ENCODE data around the gene ATP1A4.
"Not testable (repeated sequence)": the region's sequence is repeated elsewhere in the genome, so short reads cannot be mapped to it uniquely, and the experiment has no call there.

Gene ATP1A4

DNA sequence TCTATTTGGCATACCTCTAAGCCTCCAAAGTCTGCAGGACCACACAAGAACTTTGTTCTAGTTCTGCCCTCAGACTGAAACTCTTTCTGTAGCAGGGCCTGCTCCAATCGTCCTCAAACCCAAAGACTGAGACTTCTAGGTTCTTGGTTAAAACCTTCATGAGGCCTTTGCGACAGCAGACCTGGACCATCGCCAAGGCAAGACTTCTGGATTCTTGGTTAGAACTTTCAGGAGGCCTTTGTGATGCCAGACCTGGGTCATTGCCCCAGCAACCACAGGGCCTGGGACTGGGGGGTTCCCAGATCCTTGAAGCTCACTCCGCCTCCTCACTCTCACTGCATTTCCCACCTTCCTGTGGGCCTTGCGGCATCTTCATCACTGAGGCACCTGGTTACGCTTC, at the start of gene ATP1A4:
Gene ATP1A4 (plus strand): TSS at position 301 of the 400 bp plus-strand sequence. CDS start 438 bp downstream, outside the sequence.
- no peak for DNase-seq (ENCODE audit: low read depth)

DNA sequence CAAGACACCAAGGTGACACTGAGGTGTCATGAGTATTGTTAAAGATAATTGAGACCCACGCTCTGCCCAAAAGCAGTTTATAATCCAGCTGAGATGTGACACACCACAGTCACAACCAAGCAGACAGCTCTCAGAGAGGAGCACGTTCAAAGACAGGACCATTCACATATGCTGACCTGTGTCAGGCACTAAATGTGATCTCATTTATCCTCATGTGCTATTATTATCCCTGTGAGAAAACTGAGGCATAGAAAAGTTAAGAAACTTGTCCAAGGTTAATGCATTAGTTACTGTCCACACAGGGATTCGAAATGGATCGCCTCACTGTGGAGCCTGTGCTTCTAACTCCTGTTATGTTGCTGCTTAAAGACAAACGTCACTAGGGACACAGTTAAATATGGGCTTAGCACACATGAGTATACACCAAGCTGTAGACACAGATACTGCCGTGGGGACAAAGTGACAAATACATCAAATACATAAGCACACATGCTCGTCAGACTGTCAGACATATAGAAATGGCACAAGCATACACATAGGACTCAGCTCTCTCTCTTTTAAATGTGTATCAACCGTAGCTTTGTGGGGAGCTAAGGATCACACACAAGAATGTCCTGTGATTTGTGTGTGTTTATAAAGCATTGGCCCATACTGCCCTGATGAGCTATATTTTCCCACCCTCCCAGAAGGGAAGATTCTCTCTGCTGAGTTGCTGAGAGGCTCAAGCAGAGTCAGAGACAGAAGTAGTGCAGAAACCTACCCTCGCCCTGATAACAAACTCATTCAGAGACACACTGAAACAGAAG, 49.5 kb upstream of the ATP1A4 start:
- no peak for DNase-seq (ENCODE audit: low read depth)

DNA sequence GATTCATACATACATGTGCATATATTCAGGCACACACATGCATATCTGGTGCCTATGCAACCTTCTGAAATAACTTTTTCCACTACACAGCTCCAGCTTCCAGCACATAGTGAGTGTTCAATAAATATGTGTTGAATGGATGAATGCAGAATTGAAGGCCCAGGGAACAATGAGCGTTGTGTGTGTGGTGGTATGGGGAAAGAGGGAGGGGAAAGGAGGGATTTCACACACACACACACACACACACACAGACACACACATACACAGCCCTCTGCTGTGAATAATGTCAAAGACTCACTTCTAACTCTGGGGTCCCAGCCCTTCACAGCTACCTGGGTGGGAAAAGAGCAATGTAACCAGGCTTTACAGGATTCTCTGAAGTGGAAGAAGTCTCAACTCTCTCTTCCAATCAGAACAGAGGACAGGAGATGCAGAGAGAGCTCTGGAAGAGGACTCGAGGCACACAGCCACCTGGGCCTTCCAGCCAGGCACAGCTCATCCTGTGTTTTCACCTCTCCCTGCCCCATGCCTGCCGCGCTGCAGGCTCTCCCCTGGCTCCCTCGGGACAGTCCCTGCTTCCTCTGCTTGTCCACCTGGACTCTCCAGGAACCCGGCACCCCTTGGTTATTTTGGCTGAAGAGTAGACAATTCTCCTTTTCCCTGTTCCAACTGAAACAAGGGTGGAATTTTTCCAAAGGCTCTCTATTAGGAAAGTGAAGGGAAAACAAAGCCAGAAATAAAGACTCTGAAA, 47.6 kb upstream of the ATP1A4 start:
- DNase-seq (ENCODE audit: low read depth): no peak

DNA sequence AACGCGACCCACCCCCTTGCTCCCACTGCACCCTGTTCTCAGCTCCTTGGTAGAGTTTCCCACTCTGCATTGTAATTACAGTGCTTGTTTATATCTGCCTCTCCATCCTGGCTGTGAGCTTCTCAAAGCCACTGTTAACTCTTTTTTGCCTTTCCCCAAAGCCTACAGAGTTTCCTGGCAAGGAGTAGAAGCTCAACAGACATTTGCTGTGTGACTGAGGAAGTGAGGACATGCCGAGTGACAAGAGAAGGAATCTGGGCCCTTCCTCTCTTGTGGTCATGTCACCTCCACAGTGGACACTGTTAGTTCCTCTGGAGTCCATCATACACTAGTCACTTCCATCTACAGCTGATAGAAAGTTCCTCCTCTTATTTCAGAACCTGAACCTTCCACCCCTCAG, 46.9 kb upstream of the ATP1A4 start:
- no peak for DNase-seq (ENCODE audit: low read depth)

DNA sequence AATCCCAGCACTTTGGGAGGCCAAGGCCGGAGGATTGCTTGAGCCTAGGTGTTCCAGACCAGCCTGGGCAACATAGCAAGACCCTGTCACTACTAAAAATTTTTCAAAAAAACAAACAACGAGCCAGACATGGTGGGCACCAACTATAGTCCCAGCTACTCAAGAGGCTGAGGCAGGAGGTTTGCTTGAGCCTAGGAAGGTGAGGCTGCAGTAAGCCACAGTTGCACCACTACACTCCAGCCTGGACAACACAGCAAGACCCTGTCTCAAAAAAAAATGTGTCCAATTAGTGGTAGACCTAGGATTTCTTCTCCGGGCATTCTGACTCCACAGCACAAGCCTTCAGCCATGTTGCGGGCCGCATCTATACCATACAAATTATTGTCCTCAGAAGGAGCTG, 46.2 kb upstream of the ATP1A4 start:
- no peak for DNase-seq (ENCODE audit: low read depth)

DNA sequence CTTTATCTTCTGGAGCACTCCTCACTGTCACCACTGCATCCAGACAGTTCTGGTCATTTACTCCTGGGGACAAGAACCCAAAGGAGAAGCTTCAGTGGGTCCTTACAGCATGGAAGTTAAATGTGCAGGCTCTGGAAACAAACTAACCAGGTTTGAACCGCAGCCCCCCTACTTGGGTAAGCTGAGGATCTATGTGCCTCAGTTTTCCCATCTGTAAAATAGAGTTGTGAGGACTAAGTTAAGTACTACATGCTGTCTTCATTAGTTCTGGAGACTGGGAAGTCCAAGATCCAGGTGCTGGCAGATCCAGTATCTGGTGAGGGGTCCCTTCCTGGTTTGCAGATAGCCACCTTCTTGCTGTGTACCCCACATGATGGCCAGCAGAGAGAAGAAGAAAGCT, 43.9 kb upstream of the ATP1A4 start:
- DNase-seq (ENCODE audit: low read depth): no peak

DNA sequence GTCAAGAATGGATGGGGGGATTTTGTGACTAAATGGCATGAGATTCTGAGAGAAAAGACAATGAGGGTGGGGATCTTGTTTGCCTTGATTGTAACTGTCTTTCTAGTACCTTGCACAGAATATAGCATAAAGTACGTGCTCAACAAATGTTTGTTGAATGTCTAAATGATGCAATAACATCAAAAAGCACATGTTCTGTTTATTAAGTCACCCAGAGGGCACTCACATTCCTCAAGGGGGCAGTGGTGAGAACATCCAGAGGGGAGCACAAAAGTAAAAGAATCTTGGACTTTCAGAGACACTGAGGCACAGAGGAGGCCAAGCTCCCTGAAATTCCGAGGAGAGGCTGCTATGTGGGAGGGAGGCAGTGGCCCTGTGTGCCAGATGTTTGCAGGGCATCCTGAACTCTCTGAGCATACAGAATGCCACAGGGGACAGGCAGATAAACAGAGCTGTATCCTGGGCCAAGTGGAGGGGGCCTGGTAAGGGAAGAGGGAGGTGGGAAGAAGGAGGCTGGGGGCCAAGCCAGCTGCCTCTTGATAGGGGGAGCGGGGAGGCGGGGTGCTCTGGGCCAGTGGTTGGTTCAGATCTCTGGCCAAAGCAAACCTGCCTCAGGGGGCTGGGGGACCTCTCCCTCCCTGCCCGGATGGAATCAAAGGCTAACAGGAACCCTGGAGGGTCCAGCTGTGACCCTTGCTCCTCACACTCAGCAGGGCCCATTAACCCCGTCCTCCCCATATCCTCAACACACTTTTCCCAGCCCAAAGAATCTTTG, 42.3 kb upstream of the ATP1A4 start:
- no peak for DNase-seq (ENCODE audit: low read depth)

DNA sequence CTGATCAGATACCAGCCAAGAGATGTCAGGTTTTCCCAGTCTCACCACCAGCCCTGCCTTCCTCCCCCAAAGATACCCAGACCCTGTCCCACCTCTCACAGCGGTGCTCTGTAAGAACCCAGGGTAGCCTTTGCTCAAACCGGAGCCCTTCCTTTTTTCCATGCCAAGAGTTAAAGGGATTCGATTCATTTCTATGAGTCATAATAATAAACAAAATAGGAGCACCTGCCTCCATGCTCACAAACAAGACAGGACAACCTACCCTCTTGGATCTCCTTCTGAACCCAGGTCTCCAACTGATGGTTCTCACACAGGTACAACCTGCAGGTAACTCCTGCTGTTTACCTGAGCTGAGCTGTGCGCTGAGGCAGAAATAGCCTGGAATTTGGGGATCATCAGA, 41.7 kb upstream of the ATP1A4 start:
- DNase-seq (ENCODE audit: low read depth): no peak

DNA sequence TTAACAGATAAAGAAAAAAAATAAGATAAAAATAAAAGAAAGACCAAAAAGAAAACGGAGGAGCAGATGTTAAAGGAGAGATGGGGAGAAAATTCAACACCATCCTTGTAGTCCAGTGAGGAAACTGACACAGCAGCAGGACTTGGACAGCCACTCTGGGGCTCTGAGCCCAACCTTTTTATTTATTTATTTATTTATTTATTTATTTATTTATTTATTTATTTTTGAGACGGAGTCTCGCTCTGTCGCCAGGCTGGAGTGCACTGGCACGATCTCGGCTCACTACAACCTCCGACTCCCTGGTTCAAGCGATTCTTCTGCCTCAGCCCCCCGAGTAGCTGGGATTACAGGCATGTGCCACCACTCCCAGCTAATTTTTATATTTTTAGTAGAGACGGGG, 39.9 kb upstream of the ATP1A4 start:
- not testable (repeated sequence) for DNase-seq (ENCODE audit: low read depth)

DNA sequence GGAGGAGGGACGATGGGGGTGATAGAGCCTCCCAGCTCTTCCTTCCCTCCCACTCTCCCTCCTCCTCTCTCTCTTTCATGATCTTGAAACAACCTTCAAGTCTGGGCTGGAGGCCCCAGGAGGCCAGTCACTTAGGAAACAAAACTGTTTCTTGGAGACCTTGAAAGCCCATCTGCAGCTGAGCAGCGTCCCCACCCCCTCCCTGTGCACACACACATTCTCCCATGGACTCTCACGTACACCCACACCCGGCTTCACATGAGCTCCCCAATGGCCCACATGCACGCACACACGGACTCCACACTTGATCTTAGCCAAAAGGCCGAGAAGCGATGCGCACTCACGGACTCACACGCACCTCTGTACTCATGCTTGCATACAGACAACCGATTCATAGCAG, 39.0 kb upstream of the ATP1A4 start:
- DNase-seq (ENCODE audit: low read depth): no peak

DNA sequence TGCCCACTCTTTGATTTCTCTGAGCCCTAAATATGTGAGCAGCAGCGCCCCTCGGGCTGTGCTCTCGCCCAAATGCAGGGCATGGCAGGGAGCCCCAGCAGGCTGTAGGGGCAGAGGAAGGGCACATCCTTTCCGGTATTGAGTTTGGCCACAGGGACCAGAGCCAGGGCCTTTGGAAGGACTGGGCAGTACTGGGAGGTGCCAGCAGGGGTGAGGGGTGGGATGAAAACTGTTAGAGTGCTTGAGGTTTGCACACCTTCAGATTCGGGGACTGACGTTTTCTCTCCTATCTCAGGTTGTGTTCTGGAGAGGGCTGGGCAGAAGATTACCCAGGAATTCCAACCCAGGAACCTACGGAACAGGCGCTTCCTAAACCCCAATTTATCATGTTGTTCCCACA, 38.0 kb upstream of the ATP1A4 start:
- no peak for DNase-seq (ENCODE audit: low read depth)

DNA sequence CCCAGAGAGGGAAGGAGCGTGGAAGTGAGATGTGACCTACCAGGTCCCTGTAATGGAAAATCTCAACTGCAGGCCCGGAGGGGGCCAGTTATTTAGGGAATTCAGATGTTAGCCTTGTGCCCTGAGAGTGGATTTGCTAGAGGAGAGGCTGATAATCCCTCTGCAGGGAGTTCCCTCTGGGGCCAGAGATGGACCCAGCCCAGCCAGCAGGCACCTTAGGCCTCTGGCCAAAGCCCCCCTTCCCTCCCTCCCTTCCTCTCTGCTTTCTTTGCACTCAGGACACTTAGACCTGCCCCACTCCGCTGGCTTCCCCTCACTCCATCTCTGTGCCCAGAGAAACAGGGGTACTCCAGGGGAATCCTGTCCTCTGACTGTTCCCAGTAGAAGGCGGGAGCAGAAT, 37.3 kb upstream of the ATP1A4 start:
- no peak for DNase-seq (ENCODE audit: low read depth)

DNA sequence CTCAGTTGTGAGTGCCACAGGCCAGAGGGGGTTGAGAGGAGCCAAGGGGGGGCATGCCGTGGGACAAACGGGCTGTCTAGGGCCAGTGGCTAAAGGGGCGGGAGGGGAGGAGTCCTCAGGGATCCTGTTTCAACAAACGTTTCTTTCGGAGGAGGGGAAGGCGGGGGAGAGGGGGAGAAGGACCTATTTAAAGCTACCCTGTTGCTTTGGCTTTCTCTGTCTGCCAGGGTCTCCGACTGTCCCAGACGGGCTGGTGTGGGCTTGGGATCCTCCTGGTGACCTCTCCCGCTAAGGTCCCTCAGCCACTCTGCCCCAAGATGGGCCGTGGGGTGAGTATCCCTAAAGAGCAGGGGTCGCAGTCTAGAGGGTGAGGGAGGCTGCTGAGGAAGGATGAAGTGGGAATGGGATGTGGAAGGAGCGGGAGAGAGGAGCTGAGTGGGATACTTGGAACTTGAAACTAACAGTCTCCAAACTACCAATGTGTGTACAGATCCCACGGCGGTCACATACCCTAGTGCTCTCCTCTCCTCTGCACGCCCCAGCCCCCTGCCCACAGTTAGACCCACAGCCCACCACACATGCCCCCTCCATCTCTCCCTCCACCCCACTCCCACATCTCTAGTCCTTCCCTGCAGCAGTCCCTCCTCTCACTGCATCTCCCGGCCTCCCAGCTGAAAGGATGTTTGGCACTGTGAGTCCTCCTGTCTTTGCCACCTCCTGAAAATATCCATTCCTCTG, 35.7 kb upstream of the ATP1A4 start, which contains the start of gene ATP1A2:
Gene ATP1A2 (plus strand): TSS at position 215 of the 738 bp plus-strand sequence. CDS start 103 bp downstream, at position 318.
- DNase-seq (ENCODE audit: low read depth): no peak

DNA sequence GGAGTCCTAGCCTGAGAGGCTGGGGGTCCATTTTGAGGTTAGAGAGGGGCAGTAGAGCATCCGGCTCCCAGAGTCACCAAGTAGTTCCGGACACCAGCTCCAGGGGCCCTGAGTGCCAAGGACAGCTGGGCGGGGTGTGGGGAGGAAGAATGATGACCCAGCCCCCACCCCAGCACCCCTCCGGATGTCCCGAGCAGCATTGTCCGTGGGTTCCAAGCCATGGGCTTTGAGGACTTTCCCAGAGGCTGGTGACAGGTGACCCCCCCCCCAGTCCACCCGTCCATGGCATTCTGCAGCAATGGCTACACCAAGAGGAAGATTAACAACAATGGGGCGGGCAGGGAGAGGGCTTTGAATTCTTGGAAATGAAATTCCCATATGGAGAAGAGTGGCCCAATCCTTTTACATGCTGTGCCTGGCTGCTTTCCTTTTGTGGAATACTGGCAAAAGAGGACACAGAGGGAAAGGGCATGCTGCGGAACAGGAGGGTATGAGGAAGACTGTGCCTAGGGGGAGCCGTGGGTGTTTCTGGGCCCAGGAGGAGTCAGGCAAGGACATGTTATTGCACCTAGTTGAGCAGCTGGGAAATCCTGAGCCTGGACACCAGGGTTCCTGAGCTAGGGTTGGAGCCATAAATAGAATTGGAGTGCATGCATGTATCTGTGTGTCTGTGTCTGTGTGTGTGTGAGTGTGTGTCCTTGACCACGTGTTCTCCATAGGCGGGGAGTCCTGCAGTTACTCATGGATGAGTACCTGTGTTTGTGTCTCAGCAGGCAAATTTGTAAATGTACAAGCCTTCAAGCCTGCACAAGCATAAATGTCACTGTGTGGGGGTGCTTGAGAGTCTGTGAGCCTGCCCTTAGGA, 34.9 kb upstream of the ATP1A4 start:
- DNase-seq (ENCODE audit: low read depth): no peak

DNA sequence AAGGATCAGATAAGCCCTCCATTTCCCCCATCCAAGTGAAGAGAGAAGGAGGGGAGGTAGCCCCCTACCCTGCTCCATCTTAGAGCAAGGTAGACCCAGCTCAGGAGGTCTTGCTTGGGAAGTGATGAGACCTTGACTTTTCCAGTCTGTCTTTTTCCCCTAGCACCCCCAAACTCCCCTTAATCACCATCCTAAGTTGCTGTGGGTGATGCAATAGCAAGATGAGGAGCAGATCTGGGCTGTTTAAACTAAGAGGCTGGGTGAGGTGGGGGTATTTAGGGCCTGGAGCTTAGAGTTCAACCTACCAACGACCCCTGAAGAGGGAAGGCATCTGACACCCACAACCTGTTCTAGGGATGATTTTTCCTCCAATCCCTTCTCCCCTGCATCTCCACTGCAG, 34.1 kb upstream of the ATP1A4 start:
- DNase-seq (ENCODE audit: low read depth): no peak

DNA sequence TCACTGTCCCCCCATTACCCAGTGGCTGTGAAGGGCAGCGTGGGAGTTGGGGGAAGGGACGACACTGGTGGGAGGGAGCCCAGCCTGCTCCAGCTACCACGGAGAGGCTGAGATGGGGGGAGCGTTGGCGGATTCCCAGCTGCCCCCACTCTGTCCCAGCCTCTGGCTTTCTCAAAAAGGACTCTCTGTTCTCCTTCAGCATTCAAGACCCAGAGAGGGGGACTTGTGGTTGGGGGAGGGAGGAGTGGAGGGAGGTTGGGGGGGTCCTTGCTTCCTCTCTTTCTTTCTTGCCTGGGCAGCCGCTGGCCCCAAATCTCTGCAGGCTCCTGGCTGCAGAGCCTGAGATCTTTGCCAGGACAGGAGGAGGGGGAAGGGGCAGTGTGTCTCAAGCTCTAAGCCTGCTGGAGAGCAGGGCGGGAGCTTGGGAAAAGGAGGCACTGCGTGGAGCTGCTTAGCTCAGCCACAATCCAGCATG, 33.7 kb upstream of the ATP1A4 start:
- DNase-seq (ENCODE audit: low read depth): no peak

DNA sequence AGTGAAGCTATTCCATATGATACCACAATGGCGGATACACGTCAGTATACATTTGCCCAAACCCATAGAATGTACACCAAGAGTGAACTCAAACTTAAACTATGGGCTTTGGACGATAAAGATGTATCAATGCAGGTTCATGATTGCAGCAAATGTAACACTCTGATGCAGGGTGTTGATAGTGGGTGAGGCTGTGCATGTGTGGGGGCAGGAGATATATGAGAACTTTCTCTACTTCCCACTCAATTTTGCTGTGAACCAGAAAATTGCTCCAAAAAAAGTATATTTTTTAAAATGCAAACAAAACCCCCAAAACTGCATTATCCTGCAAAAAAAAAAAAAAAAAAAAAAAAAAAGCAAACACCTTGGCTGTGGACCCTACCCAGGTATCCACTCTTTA, 32.5 kb upstream of the ATP1A4 start:
- no peak for DNase-seq (ENCODE audit: low read depth)

DNA sequence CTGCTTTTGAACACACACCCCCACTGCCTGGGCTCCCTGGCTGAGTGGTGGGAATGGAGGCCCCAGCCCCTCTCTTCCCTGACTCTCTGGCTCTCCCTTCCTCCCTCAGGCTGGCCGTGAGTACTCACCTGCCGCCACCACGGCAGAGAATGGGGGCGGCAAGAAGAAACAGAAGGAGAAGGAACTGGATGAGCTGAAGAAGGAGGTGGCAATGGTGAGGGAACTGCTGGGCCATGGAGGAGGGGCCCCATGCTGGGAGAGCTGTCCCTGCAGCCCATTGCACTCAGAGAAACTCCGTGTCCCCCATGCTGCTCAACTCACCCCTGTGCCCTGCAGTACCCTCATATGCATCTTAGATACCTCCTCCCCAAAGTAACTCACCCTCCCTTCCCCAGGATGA, 30.6 kb upstream of the ATP1A4 start:
- DNase-seq (ENCODE audit: low read depth): no peak

DNA sequence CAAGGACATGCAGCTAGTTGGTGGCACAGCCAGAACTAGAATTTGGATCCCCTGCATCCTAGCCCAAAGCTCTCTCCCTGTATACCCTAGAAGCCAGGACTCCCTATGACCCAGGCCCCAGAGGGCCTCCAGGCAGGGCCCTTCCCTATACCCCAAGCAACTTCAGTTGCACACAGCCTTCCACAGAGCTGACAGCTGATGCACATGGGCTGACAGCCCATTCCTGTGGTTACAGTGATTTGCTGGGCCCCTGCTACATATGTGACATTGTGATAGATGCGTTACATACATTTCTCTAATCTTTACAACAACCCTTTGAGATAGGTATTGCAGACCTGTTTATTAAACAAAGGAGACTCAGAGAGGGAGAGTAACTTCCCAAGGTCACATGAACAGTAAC, 30.0 kb upstream of the ATP1A4 start:
- DNase-seq (ENCODE audit: low read depth): no peak

DNA sequence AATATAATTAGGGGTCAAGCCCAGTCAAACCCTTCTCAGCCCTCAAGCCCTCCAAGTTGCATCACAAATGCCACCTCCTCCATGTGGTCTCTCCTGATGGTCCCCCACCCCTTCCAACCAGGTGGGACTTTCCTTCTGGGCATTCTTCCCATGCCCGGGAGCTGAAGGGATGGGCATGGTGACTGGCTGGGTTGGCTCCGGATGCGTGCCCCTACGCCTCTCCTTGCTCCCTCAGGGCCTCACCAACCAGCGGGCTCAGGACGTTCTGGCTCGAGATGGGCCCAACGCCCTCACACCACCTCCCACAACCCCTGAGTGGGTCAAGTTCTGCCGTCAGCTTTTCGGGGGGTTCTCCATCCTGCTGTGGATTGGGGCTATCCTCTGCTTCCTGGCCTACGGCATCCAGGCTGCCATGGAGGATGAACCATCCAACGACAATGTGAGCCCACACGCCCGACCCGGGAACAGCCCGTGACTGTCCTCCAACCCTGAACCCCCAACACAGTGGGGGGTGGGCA, 28.4 kb upstream of the ATP1A4 start:
- DNase-seq (ENCODE audit: low read depth): no peak

DNA sequence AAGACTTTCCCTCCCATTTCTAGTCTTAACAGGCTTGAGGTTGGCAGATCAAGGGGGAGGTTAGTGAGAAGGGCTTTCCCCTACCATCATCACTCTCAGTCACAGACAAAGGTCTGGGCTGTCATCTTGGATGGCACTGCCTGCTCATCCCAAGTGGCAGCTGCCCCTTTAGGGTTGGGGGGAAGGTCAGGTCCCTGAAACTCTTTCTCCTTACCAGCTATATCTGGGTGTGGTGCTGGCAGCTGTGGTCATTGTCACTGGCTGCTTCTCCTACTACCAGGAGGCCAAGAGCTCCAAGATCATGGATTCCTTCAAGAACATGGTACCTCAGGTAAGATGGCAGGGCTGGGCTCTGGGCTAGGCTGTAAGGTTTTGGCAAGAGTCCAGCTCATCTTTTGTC, 27.7 kb upstream of the ATP1A4 start:
- no peak for DNase-seq (ENCODE audit: low read depth)

Measured in activated T-cell treated with anti-CD3 and anti-CD28 coated beads for 48 hours (primary cell).